Loucy (cell line): ENCODE results near the gene ALDOA.

ENCODE experiments used
- CTCF ChIP-seq: fragments of 200-600 bp; sonication (generic); conservative IDR thresholded peaks from 2 replicates; pipeline ENCODE4 v1.5.1; 2014; ENCODE audit warnings: mild to moderate bottlenecking, antibody characterized with exemption, low read length
- EZH2phosphoT487 ChIP-seq: fragments of 200-600 bp; IDR thresholded peaks from 2 replicates; pipeline ENCODE4 v1.6.1; 2018; ENCODE audit warnings: antibody characterized with exemption, mild to moderate bottlenecking, moderate library complexity, borderline replicate concordance

GRCh38 chr16:30104090-30104489 is 38.5 kb downstream of the ALDOA start:
- TF ChIP-seq CTCF (no peak), EZH2phosphoT487 (no peak)
